Activated naive CD4-positive, alpha-beta T cell treated with anti-CD3 and anti-CD28 coated beads for 36 hours (primary cell): ENCODE data around the gene SCN4A. TPM values are rescaled to one million over a fixed set of nuclear protein-coding genes. Genes with fewer than 3 reads are reported as not detected.
"Not testable (repeated sequence)": the region's sequence is repeated elsewhere in the genome, so short reads cannot be mapped to it uniquely, and the experiment has no call there.

Source experiments
- CTCF ChIA-PET: fragments of 350-600 bp; sonication (Branson Sonifier 250); formaldehyde crosslinking; loops from one replicate; lab custom pipeline; 2021; ENCODE audit warnings: antibody characterized with exemption; lab: Charles Lee
- DNase-seq: peaks from one replicate; pipeline ENCODE4 v3.0.0-alpha.2; 2020
- H3K27ac Mint-ChIP-seq: one replicate; pipeline ENCODE4 v1.8.0; 2021; ENCODE audit warnings: mild to moderate bottlenecking, mixed read lengths
- H3K27me3 Mint-ChIP-seq: one replicate; pipeline ENCODE4 v1.8.0; 2021; ENCODE audit warnings: low read depth, mixed read lengths
- H3K36me3 Mint-ChIP-seq: one replicate; pipeline ENCODE4 v1.8.0; 2021; ENCODE audit warnings: low read depth, mixed read lengths
- H3K4me1 Mint-ChIP-seq: one replicate; pipeline ENCODE4 v1.8.0; 2021; ENCODE audit warnings: low read depth, mixed read lengths
- H3K4me3 Mint-ChIP-seq: one replicate; pipeline ENCODE4 v1.8.0; 2021; ENCODE audit warnings: mild to moderate bottlenecking, moderate library complexity, mixed read lengths
- H3K9me3 Mint-ChIP-seq: one replicate; pipeline ENCODE4 v1.8.0; 2021; ENCODE audit warnings: mixed read lengths
- intact Hi-C: fragments of 100-400 bp; cut with micrococcal nuclease; formaldehyde crosslinking; loops from one replicate; pipeline ENCODE4 v1.15.1; 2023
- total RNA-seq, 2 experiments: library from RNA; stranded (reverse); gene quantifications; one replicate each; pipeline ENCODE4 v1.2.3, GENCODE V29; 2021

SCN4A gene
- total RNA-seq, 2 experiments from 2014 or later, result 0.10 to 0.47 TPM

GRCh38 chr17:63988741-63989621 lies 16.3 kb upstream of the SCN4A start:
- intact Hi-C loops, result no loop called here
- H3K36me3 Mint-ChIP-seq, result no peaks in the 10 kb centered on the region
- no peak for DNase-seq
- H3K4me3 Mint-ChIP-seq, result no peak overlapping the region
- H3K27me3 Mint-ChIP-seq, result no peaks in the 10 kb centered on the region
- no peaks in the 10 kb centered on the region for H3K9me3 Mint-ChIP-seq
- no peak overlapping the region for H3K27ac Mint-ChIP-seq
- H3K4me1 Mint-ChIP-seq, result peaks cover 33% of the 10 kb centered on the region
- CTCF ChIA-PET, result interaction anchor here (0.9 to 2.3 kb wide), 3 partner anchors 13 to 144 kb away, joined by 4 to 23 read pairs (median 8); partner anchors contain the start of gene GH1

DNA sequence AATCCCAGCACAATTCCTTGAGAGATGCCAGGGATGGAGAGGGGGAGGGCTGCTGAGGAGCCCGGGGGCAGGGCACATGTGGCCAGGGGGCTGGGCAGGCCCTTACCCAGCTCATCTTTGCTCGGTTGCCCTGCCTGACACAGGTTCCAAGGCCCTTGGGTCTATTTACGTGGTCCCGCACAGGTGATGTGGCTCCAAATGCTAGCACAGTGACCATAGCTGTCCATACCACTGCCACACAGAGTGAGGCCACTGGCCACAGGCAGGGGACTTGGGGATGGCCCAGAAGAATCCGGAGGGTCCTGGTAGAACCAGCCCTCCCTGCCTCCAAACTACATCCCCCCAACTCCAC lies 15.4 kb upstream of the SCN4A start:
- Mint-ChIP-seq H3K9me3 (no peaks in the 10 kb centered on the region), H3K27me3 (no peaks in the 10 kb centered on the region), H3K36me3 (no peaks in the 10 kb centered on the region), H3K27ac (no peak overlapping the region), H3K4me1 (peaks cover 27% of the 10 kb centered on the region), H3K4me3 (no peak overlapping the region)
- no peak for DNase-seq
- intact Hi-C loops, result no loop called here
- CTCF ChIA-PET, result interaction anchor here (0.9 to 1.1 kb wide), 2 partner anchors 41 to 68 kb away, joined by 3 read pairs; no protein-coding TSS in a partner anchor

DNA sequence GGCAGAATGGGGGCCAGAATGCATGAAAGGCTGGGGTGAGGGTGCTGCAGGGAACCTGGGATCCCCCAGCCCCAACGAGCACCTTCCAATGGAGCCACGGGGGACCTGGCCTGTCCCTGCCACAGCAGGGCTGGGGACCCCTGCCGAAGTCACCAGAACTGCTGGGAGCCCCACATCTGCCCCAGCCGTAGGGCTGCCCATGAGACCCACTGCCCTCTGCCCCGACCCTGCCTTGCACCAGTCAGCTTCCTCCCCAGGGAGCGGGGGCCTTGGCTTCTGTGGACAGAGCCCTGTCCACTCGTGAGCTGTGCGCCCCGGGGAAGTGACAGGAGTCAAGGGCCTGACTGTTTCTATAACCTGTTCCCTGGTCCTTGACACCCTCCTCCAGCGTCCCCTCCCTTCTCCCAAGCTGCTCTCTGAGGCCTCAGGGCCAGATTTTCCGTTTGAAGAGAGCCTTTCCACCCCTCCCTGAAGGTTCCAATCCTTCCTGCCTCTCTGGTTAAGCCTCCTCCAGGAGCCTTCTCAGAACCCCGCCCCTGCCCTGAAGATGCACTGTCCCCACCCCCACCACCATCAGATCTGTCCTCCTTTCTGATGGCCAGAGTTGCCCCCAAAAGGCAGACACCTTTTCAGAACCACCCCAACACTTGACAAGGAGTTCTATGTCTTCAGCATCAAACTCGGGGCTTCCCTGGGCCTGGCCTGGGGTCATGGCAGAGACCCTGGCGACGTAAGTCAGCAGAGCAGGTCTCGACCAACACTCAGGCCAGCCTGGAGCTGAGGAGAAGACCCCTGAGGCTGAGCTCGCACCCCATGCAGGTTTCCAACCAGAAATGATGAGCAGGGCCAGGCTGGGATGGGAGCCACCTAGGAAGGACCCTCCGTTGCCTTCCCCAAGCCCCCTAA lies 14.8 kb upstream of the SCN4A start:
- DNase-seq, result no peak
- intact Hi-C loops, result no loop called here
- Mint-ChIP-seq H3K9me3 (peaks cover 5% of the 10 kb centered on the region), H3K4me1 (peaks cover 24% of the 10 kb centered on the region), H3K36me3 (no peaks in the 10 kb centered on the region), H3K4me3 (no peak overlapping the region), H3K27ac (no peak overlapping the region), H3K27me3 (no peaks in the 10 kb centered on the region)
- CTCF ChIA-PET, result interaction anchor here (0.6 to 2.2 kb wide), 4 partner anchors 41 to 108 kb away, joined by 3 to 11 read pairs (median 3); partner anchors contain the start of gene GH1

DNA sequence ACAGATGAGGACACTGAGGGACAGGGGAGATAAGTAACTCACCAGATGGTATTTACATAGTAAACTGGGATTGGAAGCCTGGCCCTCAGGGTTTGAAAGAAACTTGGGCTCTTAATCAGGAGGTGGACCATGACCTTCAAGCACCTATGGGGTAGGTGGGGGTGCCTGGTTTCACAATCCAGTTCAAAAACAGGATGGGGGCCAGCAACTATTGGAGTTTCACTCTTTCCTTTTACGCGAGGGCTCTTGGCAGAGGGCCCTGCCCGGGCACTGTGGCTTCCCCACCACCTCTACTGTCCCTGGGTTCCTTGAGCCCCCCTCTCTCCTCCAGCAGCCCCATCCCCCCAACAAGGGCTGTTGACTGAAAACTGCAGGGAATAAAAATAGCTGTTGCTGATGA lies 14.1 kb upstream of the SCN4A start:
- H3K4me3 Mint-ChIP-seq, result no peak overlapping the region
- no peaks in the 10 kb centered on the region for H3K36me3 Mint-ChIP-seq
- intact Hi-C loops, result no loop called here
- CTCF ChIA-PET, result interaction anchor here (0.6 to 2.2 kb wide), 5 partner anchors 40 to 107 kb away, joined by 3 to 11 read pairs (median 5); partner anchors contain the start of gene GH1
- H3K9me3 Mint-ChIP-seq, result peaks cover 5% of the 10 kb centered on the region
- H3K27me3 Mint-ChIP-seq, result no peaks in the 10 kb centered on the region
- no peak overlapping the region for H3K27ac Mint-ChIP-seq
- DNase-seq, result no peak
- H3K4me1 Mint-ChIP-seq, result peaks cover 23% of the 10 kb centered on the region

GRCh38 chr17:63985387-63986140 lies 12.8 kb upstream of the SCN4A start:
- H3K27me3 Mint-ChIP-seq, result no peaks in the 10 kb centered on the region
- CTCF ChIA-PET, result interaction anchor here (0.5 to 3.2 kb wide), 12 partner anchors 9 to 715 kb away, joined by 3 to 17 read pairs (median 5); partner anchors contain the start of gene GH1
- peak overlapping the region; percentile 56 for H3K27ac Mint-ChIP-seq

GRCh38 chr17:63984651-63985386 lies 12.1 kb upstream of the SCN4A start:
- peaks cover 13% of the 10 kb centered on the region for H3K4me1 Mint-ChIP-seq
- H3K36me3 Mint-ChIP-seq, result no peaks in the 10 kb centered on the region
- peak overlapping the region; percentile 56 for H3K27ac Mint-ChIP-seq
- intact Hi-C loops, result loop anchor here (1.0 to 2.0 kb wide), 3 partner anchors 35 to 66 kb away; partner anchors contain the start of genes CD79B and ICAM2
- H3K4me3 Mint-ChIP-seq, result no peak overlapping the region
- peak; percentile 82 for DNase-seq
- CTCF ChIA-PET, result interaction anchor here (0.5 to 3.2 kb wide), 15 partner anchors 10 to 716 kb away, joined by 3 to 17 read pairs (median 4); partner anchors contain the start of genes CD79B and GH1
- no peaks in the 10 kb centered on the region for H3K27me3 Mint-ChIP-seq
- H3K9me3 Mint-ChIP-seq, result peaks cover 5% of the 10 kb centered on the region

More at GRCh38 chr17:63985387-63986140, 12.8 kb upstream of the SCN4A start:
- DNase-seq, result no peak
- intact Hi-C loops, result loop anchor here (1.0 to 2.0 kb wide), 3 partner anchors 35 to 66 kb away; partner anchors contain the start of genes CD79B and ICAM2
- peaks cover 16% of the 10 kb centered on the region for H3K4me1 Mint-ChIP-seq
- H3K36me3 Mint-ChIP-seq, result no peaks in the 10 kb centered on the region
- H3K4me3 Mint-ChIP-seq, result no peak overlapping the region
- peaks cover 5% of the 10 kb centered on the region for H3K9me3 Mint-ChIP-seq

DNA sequence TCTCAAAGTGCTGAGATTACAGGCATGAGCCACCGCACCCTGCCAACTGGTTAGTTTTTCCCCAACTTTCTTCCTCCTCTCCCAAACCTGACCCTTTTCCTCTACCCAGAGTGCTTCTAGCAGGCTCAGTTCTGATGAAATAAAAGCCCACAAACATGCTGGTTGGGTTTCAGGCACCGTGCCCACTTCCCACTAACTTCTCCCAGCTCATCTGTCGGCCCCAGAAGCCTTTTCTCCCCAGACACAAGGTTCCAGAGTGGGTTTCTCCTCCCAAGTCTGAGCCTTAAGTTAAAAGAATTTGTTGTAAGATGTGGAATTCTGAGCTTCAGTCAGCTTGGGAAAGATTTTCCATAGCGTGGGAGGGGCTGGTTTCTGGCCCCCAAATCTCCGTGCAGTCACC lies 11.5 kb upstream of the SCN4A start:
- Mint-ChIP-seq H3K27ac (no peak overlapping the region), H3K4me3 (no peak overlapping the region), H3K27me3 (no peaks in the 10 kb centered on the region), H3K9me3 (peaks cover 5% of the 10 kb centered on the region), H3K36me3 (no peaks in the 10 kb centered on the region), H3K4me1 (peaks cover 13% of the 10 kb centered on the region)
- CTCF ChIA-PET, result interaction anchor here (0.7 to 3.2 kb wide), 7 partner anchors 38 to 296 kb away, joined by 3 to 17 read pairs (median 3); partner anchors contain the start of gene GH1
- no peak for DNase-seq
- intact Hi-C loops, result loop anchor here (2.0 kb wide), 1 partner anchor 51 kb away; the partner anchor contains the start of gene CD79B

DNA sequence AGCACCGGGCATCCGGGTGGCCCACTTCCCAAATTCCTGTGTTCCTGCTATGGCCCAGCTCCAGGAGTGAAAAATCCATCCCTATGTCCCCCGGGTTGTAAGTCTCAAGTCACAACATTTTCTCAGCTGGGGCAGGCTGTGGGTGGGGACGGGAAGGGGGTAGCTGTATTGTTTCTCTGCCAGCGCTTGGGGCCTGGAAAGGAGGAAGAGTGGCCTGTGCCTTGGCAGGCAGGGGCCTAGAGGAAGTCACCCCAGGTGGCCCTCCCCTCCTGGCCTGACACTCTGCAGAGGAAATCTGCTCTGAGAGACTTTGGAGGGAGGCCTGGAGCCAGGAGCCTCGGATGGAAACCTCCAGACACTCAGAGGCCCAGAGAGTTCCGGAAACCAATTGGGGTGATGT lies 10.6 kb upstream of the SCN4A start:
- intact Hi-C loops, result no loop called here
- CTCF ChIA-PET, result interaction anchor here (1.0 to 3.2 kb wide), 5 partner anchors 37 to 149 kb away, joined by 3 to 17 read pairs (median 5); partner anchors contain the start of gene GH1
- no peak overlapping the region for H3K4me3 Mint-ChIP-seq
- no peaks in the 10 kb centered on the region for H3K36me3 Mint-ChIP-seq
- peaks cover 13% of the 10 kb centered on the region for H3K4me1 Mint-ChIP-seq
- no peak for DNase-seq
- H3K27ac Mint-ChIP-seq, result no peak overlapping the region
- peaks cover 5% of the 10 kb centered on the region for H3K9me3 Mint-ChIP-seq
- H3K27me3 Mint-ChIP-seq, result no peaks in the 10 kb centered on the region

- H3K4me3 Mint-ChIP-seq, DNase-seq, H3K9me3 Mint-ChIP-seq, H3K27ac Mint-ChIP-seq, H3K36me3 Mint-ChIP-seq, intact Hi-C loops, H3K27me3 Mint-ChIP-seq: not testable (repeated sequence)
- peaks cover 13% of the 10 kb centered on the region for H3K4me1 Mint-ChIP-seq
- CTCF ChIA-PET, result interaction anchor here (0.6 to 2.3 kb wide), 3 partner anchors 64 to 99 kb away, joined by 3 to 8 read pairs (median 4); partner anchors contain the start of gene GH1
These were observed 9.9 kb upstream of the SCN4A start for GRCh38 chr17:63982641-63983040.

DNA sequence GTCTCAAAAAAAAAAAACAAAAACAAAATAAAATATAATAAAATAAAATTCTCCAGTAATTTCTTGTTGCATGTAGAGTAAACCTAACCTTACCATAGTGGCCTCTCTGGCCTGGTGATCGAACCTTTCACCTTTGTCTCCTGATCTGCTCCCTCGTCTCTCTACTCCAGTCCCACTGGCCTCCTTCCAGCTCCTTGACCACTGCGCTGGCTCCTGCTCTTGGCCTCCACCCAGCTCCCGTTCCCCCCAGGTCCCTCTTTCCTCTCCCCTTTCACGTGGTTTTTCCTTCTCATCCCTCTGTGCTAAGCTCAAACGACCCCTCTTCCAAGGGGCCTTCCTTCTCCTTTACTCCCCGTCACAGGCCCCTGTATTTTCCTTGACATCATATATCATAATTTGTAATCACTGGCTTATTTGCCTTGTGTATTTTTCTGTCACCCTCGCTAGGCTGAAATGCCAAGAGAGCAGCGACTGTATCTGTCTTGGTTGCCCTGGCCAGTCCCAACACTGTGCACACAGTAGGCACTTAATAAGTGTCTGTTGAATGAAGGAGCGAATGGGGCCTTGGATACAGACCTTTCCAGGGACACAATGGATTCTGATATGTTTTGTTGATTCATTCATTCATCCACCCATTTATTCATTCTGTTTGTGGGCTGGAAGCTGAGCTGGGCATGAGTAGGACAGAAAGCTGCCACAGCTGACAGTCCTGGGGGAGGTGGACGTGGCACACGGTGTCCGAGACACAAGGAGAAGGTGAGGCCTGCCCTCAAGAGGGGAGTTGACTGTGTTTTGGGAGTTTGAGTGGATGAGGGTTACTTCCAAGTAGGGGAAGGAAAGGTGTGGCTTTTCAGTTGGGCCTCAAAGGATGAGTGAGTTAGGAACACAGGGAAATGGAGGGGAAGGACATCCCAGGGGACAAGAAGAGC lies 5.8 kb upstream of the SCN4A start:
- no peak for DNase-seq
- Mint-ChIP-seq H3K4me1 (peaks cover 12% of the 10 kb centered on the region), H3K27ac (no peak overlapping the region), H3K9me3 (peaks cover 5% of the 10 kb centered on the region), H3K4me3 (no peak overlapping the region), H3K36me3 (no peaks in the 10 kb centered on the region), H3K27me3 (no peaks in the 10 kb centered on the region)
- intact Hi-C loops, result no loop called here
- CTCF ChIA-PET, result interaction anchor here (0.7 to 2.6 kb wide), 4 partner anchors 12 to 75 kb away, joined by 3 to 10 read pairs (median 3); no protein-coding TSS in a partner anchor
